Natural killer cell (primary cell): Measurements from ENCODE around the gene CHST11. TPM values are rescaled to one million over a fixed set of nuclear protein-coding genes. Genes with fewer than 3 reads are reported as not detected.

Experiments used
- ATAC-seq, 3 donors: fragments of 150-1000 bp in 2 of 3; fragments of 200-7000 bp in 1 of 3; cut with Tn5 transposase; 1 replicate in 1 of 3; 2 replicates in 2 of 3; pipeline ENCODE4 v1.10.0; 2021; ENCODE audit warnings: mild to moderate bottlenecking in 2 of 3, moderate library complexity in 2 of 3
- DNase-seq, 2 donors: peaks; one replicate each; pipeline versions ENCODE4 v3.0.0 to v3.0.0-alpha.2; 2013 to 2021; ENCODE audit warnings: mixed read lengths in 1 of 2
- H3K27ac ChIP-seq: one replicate; pipeline ENCODE4 v1.5.1; 2013; ENCODE audit warnings: mild to moderate bottlenecking, low read length
- H3K27me3 ChIP-seq: one replicate; pipeline ENCODE4 v1.6.1; 2013; ENCODE audit warnings: low read length; ENCODE audit not compliant: control insufficient read depth, insufficient read depth
- H3K36me3 ChIP-seq: one replicate; pipeline ENCODE4 v1.6.1; 2013; ENCODE audit warnings: low read length; ENCODE audit not compliant: control insufficient read depth, insufficient read depth
- H3K4me1 ChIP-seq: one replicate; pipeline ENCODE4 v1.6.1; 2013; ENCODE audit warnings: low read length; ENCODE audit not compliant: control insufficient read depth, insufficient read depth
- H3K4me3 ChIP-seq: one replicate; pipeline ENCODE4 v1.5.1; 2013; ENCODE audit warnings: low read length
- H3K9me3 ChIP-seq: one replicate; pipeline ENCODE4 v1.6.1; 2013; ENCODE audit warnings: low read length; ENCODE audit not compliant: control insufficient read depth, insufficient read depth
- H3K27ac Mint-ChIP-seq, 2 donors: one replicate each; pipeline ENCODE4 v1.8.0; 2022; ENCODE audit warnings: mild to moderate bottlenecking in 2 of 2, mixed read lengths in 2 of 2, moderate library complexity in 1 of 2
- H3K27me3 Mint-ChIP-seq, 2 donors: one replicate each; pipeline ENCODE4 v1.8.0; 2022; ENCODE audit warnings: low read depth in 2 of 2, mixed read lengths in 2 of 2
- H3K36me3 Mint-ChIP-seq: one replicate; pipeline ENCODE4 v1.8.0; 2022; ENCODE audit warnings: mixed read lengths
- H3K4me1 Mint-ChIP-seq, 2 donors: one replicate each; pipeline ENCODE4 v1.8.0; 2022; ENCODE audit warnings: mixed read lengths in 2 of 2
- H3K4me3 Mint-ChIP-seq: one replicate; pipeline ENCODE4 v1.8.0; 2022; ENCODE audit warnings: mild to moderate bottlenecking, moderate library complexity, mixed read lengths
- H3K9me3 Mint-ChIP-seq, 2 donors: one replicate each; pipeline ENCODE4 v1.8.0; 2022; ENCODE audit warnings: mixed read lengths in 2 of 2
- CTCF ChIP-seq: fragments of 200-600 bp; IDR thresholded peaks from one replicate; pipeline ENCODE4 v1.8.0; 2022; ENCODE audit warnings: antibody characterized with exemption
- WGBS: methylation state at CpG from one replicate; pipeline ENCODE4 v1.1.7; 2013; ENCODE audit warnings: missing lambda C conversion rate; ENCODE audit not compliant: insufficient coverage; 5-methylcytosine and 5-hydroxymethylcytosine counted together
- intact Hi-C: fragments of 100-400 bp; cut with micrococcal nuclease; formaldehyde crosslinking; loops from one replicate; pipeline ENCODE4 v1.14.2; 2022
- total RNA-seq, 4 donors: library from RNA; stranded (reverse); fragments of 120-200 nt in 1 of 4; gene quantifications; one replicate each; pipeline versions ENCODE4 v1.2.3 to v1.2.4, GENCODE V29; 2013 to 2022

Gene CHST11
- total RNA-seq, 3 donors from 2014 or later (not counting 1 experiment from before 2014, with no cell fraction given), result 85.3 to 118 (median 96.1) TPM

DNA sequence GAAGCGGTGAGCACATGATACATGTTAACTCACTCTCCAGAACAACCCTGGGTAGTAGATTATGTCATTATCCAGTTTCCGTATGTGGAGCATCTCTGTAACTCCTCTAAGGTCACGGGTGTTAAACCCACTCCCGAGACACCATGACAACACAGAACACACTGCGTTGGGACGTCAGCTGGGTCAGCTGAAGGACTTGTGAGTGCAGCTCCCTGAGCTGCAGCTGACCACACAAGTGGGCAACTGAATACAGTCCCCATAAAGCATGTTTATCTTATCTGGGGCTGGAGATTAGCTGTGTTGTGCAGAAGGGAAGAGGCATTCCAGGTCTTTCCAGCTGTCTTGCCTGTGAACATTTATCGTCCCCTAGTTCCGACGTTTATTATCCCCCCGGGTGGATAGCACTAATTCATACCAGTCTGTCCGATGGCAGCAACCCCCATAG lies 211.5 kb downstream of the CHST11 start:
- no peak overlapping the region for H3K27ac Mint-ChIP-seq
- intact Hi-C loops, result no loop called here
- peaks cover 60 to 61% of the 10 kb centered on the region in 2 donors for H3K4me1 Mint-ChIP-seq
- no peak overlapping the region for H3K4me3 Mint-ChIP-seq
- no peak for DNase-seq
- no peak overlapping the region for H3K27ac ChIP-seq
- no peaks in the 10 kb centered on the region for H3K9me3 Mint-ChIP-seq
- H3K4me3 ChIP-seq, result no peak overlapping the region
- H3K36me3 Mint-ChIP-seq, result no peaks in the 10 kb centered on the region
- H3K36me3 ChIP-seq, result peaks cover 2% of the 10 kb centered on the region
- no peaks in the 10 kb centered on the region for H3K27me3 ChIP-seq
- no peak for TF ChIP-seq CTCF
- H3K4me1 ChIP-seq, result peaks cover 51% of the 10 kb centered on the region
- ATAC-seq, result no peak
- 91% methylated on average over 11 of the region's 11 CpGs for WGBS
- H3K9me3 ChIP-seq, result no peaks in the 10 kb centered on the region
- no peaks in the 10 kb centered on the region for H3K27me3 Mint-ChIP-seq

DNA sequence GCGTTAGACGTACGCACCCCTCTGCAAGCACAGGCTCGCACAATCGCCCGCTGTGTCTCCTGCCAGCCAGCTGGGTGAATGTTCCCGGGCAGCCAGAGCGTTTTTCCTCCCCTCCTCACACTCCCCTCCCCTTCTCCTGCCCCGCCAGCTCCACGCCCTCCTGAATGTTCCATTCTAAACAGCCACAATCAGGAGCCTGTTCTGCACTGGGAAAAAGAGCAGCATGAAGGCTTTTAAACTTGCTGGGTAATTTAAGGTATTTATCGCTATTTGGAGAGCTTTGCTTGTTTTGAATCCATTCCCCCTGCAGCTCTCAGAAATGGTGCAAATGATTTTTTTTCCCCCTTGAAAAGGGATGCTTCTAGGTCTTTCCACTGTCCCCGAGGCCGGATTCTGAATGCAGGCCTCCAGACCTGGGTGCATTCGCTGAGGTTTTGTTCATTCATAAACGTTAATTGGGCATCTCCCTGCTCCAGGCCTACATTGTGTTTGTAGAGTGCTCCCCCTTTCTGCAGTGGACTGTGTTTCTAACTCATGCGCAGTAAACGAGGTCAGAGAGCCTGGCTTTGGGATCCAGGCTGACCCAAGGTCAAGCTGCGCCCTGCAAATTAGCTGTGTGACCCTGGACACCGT lies 212.5 kb downstream of the CHST11 start:
- no peak for ATAC-seq
- Mint-ChIP-seq H3K9me3 (no peaks in the 10 kb centered on the region), H3K4me3 (no peak overlapping the region), H3K27ac (peak overlapping the region; percentile 85 to 93), H3K36me3 (no peaks in the 10 kb centered on the region), H3K27me3 (no peaks in the 10 kb centered on the region), H3K4me1 (peaks cover 61 to 62% of the 10 kb centered on the region in 2 donors)
- WGBS, result 77% methylated on average over 17 of the region's 19 CpGs
- Histone ChIP-seq H3K9me3 (no peaks in the 10 kb centered on the region), H3K27ac (no peak overlapping the region), H3K4me1 (peaks cover 55% of the 10 kb centered on the region), H3K36me3 (peaks cover 2% of the 10 kb centered on the region), H3K27me3 (no peaks in the 10 kb centered on the region), H3K4me3 (no peak overlapping the region)
- no peak for DNase-seq
- intact Hi-C loops, result no loop called here
- no peak for TF ChIP-seq CTCF

- peaks cover 2% of the 10 kb centered on the region for H3K36me3 ChIP-seq
- H3K27me3 ChIP-seq, result no peaks in the 10 kb centered on the region
- no peak overlapping the region for H3K4me3 Mint-ChIP-seq
- peak; percentile 27 to 55 for DNase-seq
- H3K27ac ChIP-seq, result no peak overlapping the region
- 35% methylated on average over 6 of the region's 6 CpGs for WGBS
- H3K9me3 Mint-ChIP-seq, result no peaks in the 10 kb centered on the region
- peak overlapping the region; percentile 85 to 93 for H3K27ac Mint-ChIP-seq
- peaks cover 55% of the 10 kb centered on the region for H3K4me1 ChIP-seq
- no peaks in the 10 kb centered on the region for H3K36me3 Mint-ChIP-seq
- H3K27me3 Mint-ChIP-seq, result no peaks in the 10 kb centered on the region
- peak; percentile 14 to 40 (median 27) for ATAC-seq
- peaks cover 57 to 59% of the 10 kb centered on the region in 2 donors for H3K4me1 Mint-ChIP-seq
- TF ChIP-seq CTCF, result no peak
- no peak overlapping the region for H3K4me3 ChIP-seq
- no peaks in the 10 kb centered on the region for H3K9me3 ChIP-seq
- intact Hi-C loops, result loop anchor here (2.0 to 5.0 kb wide), 3 partner anchors 65 to 287 kb away; partner anchors contain the start of genes CHST11 and SLC41A2
Observed at GRCh38 chr12:104669851-104670337, 213.1 kb downstream of the CHST11 start.
